Activated naive CD8-positive, alpha-beta T cell treated with anti-CD3 and anti-CD28 coated beads, Interleukin-2, amount 10 ng/mL, durations not matched to agents 7 days and 5 days (primary cell): ENCODE data around the gene GUCA2B. TPM values are rescaled to one million over a fixed set of nuclear protein-coding genes. Genes with fewer than 3 reads are reported as not detected.

Experiments
- ATAC-seq: fragments of 150-1000 bp; cut with Tn5 transposase; one replicate; pipeline ENCODE4 v1.10.0; 2021; ENCODE audit warnings: low read depth, moderate library complexity
- POLR2A ChIA-PET: fragments of 350-600 bp; sonication (Branson Sonifier 250); formaldehyde crosslinking; loops from one replicate; lab custom pipeline; 2021; ENCODE audit warnings: antibody characterized with exemption; lab: Charles Lee
- DNase-seq: peaks from one replicate; pipeline ENCODE4 v3.0.0; 2021
- H3K27ac Mint-ChIP-seq: one replicate; pipeline ENCODE4 v1.8.0; 2022; ENCODE audit warnings: mild to moderate bottlenecking, mixed read lengths
- H3K27me3 Mint-ChIP-seq: one replicate; pipeline ENCODE4 v1.8.0; 2022; ENCODE audit warnings: mild to moderate bottlenecking, moderate library complexity, mixed read lengths
- H3K36me3 Mint-ChIP-seq: one replicate; pipeline ENCODE4 v1.8.0; 2021; ENCODE audit warnings: mild to moderate bottlenecking, mixed read lengths
- H3K4me1 Mint-ChIP-seq: one replicate; pipeline ENCODE4 v1.8.0; 2021; ENCODE audit warnings: mixed read lengths
- H3K4me3 Mint-ChIP-seq: one replicate; pipeline ENCODE4 v1.8.0; 2022; ENCODE audit warnings: mild to moderate bottlenecking, moderate library complexity, mixed read lengths
- H3K9me3 Mint-ChIP-seq: one replicate; pipeline ENCODE4 v1.8.0; 2021; ENCODE audit warnings: mixed read lengths
- total RNA-seq, 2 experiments: library from RNA; stranded (reverse); gene quantifications; one replicate each; pipeline ENCODE4 v1.2.3, GENCODE V29; 2021

Gene GUCA2B
- total RNA-seq, 2 experiments from 2014 or later: not detected

DNA sequence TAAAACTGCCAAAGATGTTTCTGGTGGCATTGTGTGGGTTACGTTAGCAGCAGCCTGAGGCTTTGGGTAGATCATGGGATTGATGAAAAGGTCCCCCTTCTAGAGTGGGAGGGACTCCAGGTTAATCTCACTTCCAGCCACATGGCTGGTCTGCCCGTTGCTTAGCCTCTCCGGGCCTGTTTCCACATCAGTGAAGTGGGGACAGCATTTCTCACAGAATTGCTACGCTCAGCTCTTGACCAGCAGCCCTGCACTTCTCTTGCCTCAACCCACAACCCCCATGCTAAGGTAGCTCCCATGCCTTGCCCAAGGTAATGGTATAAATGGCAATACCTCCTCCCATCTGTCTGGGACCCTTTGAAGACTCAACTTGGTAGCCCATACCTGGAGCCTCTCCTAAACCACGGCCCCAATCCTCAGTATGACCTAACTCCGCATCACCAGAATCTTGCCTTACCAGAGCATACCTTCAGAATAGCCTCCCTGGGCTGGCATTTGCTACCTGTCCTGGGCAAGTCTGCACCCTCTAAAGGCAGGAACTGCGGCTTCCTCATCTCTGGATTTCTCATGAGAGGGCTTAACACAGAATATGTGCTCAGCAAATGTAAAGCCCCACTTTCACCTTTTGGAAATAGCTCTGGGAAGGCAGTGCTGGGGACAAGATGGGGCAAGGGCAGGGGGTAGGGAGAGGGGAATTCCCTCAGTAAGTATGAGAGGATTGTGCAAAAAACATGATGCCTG is 22.3 kb downstream of the GUCA2B start:
- Mint-ChIP-seq H3K27me3 (no peaks in the 10 kb centered on the region), H3K27ac (no peak overlapping the region), H3K9me3 (no peaks in the 10 kb centered on the region), H3K36me3 (no peaks in the 10 kb centered on the region), H3K4me3 (no peak overlapping the region), H3K4me1 (peaks cover 4% of the 10 kb centered on the region)
- POLR2A ChIA-PET: no interaction called here
- ATAC-seq (no peak), DNase-seq (no peak)

DNA sequence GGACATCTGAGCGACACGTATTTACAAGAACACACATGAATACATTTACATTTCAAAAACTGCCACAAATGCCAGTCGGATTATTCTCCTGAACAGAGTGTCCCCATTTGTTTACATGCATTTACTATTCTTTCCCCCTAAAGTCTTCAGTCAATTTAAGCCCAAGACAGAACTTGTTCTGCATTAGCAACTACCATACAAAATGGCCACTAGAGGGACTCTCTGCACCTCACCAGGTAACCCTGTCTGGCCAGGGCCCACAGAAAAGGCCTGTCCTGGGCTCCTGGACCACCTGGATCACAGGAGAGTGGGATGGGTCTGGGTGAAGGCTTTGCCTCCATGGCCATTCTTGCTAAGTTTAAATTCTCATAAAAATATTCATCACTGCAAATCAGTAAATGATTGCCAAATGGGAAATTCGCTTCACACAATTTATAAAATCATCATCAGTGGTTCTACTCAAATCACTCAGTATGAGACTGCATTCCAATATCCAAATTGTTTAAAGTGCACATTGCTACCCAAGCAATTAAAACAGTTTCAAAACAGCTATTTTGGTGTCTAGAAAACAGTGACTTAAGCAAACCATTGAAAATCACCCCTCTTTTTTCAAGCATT is 23.8 kb downstream of the GUCA2B start:
- ATAC-seq (peak; percentile 47), DNase-seq (no peak)
- Mint-ChIP-seq H3K27me3 (no peaks in the 10 kb centered on the region), H3K4me3 (no peak overlapping the region), H3K9me3 (no peaks in the 10 kb centered on the region), H3K4me1 (peaks cover 4% of the 10 kb centered on the region), H3K27ac (no peak overlapping the region), H3K36me3 (no peaks in the 10 kb centered on the region)
- POLR2A ChIA-PET: no interaction called here

GRCh38 chr1:42177541-42177981 is 24.4 kb downstream of the GUCA2B start:
- H3K4me3 Mint-ChIP-seq: no peak overlapping the region
- no peak overlapping the region for H3K27ac Mint-ChIP-seq
- POLR2A ChIA-PET: no interaction called here

DNA sequence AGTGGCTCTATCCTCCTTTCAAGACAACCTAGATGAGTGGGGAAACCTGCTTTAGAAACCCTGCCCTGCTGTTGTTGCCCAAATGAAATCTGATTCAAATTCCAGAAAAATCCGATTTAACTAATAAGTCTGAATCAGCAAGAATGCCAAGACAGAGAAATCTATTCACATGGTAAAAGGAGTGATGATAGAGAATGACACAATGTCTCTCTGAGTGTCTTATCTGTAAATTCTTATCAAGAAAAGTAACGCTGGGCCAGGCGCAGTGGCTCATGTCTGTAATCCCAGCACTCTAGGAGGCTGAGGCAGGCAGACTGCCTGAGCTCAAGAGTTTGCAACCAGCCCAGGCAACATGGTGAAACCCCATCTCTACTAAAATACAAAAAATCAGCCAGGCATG is 25.0 kb downstream of the GUCA2B start:
- no peak overlapping the region for H3K4me3 Mint-ChIP-seq

More at GRCh38 chr1:42177541-42177981, 24.4 kb downstream of the GUCA2B start:
- H3K4me1 Mint-ChIP-seq: peaks cover 4% of the 10 kb centered on the region
- no peaks in the 10 kb centered on the region for H3K36me3 Mint-ChIP-seq
- no peaks in the 10 kb centered on the region for H3K27me3 Mint-ChIP-seq
- DNase-seq: no peak
- H3K9me3 Mint-ChIP-seq: no peaks in the 10 kb centered on the region
- no peak for ATAC-seq

GRCh38 chr1:42179275-42179674 is 26.1 kb downstream of the GUCA2B start:
- DNase-seq (no peak), ATAC-seq (no peak)
- Mint-ChIP-seq H3K4me1 (peaks cover 4% of the 10 kb centered on the region), H3K36me3 (peaks cover 1% of the 10 kb centered on the region), H3K27me3 (no peaks in the 10 kb centered on the region), H3K9me3 (no peaks in the 10 kb centered on the region), H3K27ac (no peak overlapping the region), H3K4me3 (no peak overlapping the region)
- POLR2A ChIA-PET: no interaction called here

More for the DNA sequence above, 25.0 kb downstream of the GUCA2B start:
- DNase-seq: no peak
- H3K27ac Mint-ChIP-seq: no peak overlapping the region
- no peaks in the 10 kb centered on the region for H3K27me3 Mint-ChIP-seq
- ATAC-seq: no peak
- peaks cover 4% of the 10 kb centered on the region for H3K4me1 Mint-ChIP-seq
- POLR2A ChIA-PET: no interaction called here
- no peaks in the 10 kb centered on the region for H3K9me3 Mint-ChIP-seq
- H3K36me3 Mint-ChIP-seq: peaks cover 1% of the 10 kb centered on the region

DNA sequence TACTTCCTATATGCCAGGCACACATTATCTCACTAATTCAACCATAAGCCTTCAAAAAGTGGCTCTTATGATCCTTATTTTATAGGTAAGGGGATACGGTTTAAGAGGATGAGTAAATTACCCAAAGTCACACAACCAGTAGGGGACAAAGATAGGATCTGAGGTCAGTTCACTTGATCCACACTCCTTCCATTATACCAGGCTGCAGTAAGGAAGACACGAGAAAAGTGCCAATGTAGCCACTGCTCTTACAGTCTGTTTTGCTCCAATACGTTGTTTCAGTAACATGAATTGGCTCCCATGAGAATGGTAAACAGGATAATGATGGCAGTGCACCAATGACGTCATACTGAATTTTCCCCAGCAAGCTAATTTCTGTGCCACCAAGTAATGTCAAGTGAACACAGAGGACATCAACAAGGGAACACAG is 26.7 kb downstream of the GUCA2B start:
- ATAC-seq: no peak
- peaks cover 6% of the 10 kb centered on the region for H3K4me1 Mint-ChIP-seq
- H3K4me3 Mint-ChIP-seq: no peak overlapping the region
- no peaks in the 10 kb centered on the region for H3K27me3 Mint-ChIP-seq
- POLR2A ChIA-PET: no interaction called here
- H3K27ac Mint-ChIP-seq: no peak overlapping the region
- peaks cover 5% of the 10 kb centered on the region for H3K36me3 Mint-ChIP-seq
- DNase-seq: no peak
- no peaks in the 10 kb centered on the region for H3K9me3 Mint-ChIP-seq

DNA sequence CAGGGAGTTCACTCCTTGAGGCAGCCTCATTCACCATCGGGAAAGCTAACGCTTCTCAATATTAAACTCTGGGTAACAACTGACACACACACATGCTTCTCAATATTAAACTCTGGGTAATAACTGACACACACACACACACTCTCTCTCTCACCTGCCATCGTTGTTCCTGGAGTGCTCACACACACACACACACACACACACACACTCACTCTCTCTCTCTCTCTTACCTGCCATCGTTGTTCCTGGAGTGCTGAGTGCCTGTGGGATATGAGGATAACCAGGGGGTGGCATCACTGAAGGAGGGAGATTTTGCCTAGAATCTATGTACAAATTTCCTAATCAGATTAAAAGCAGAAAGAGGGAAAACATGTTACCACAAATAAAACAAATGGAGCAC is 28.5 kb downstream of the GUCA2B start:
- H3K27ac Mint-ChIP-seq: no peak overlapping the region
- ATAC-seq: no peak
- H3K4me3 Mint-ChIP-seq: no peak overlapping the region
- H3K4me1 Mint-ChIP-seq: peaks cover 6% of the 10 kb centered on the region
- H3K9me3 Mint-ChIP-seq: no peaks in the 10 kb centered on the region
- no peak for DNase-seq
- POLR2A ChIA-PET: no interaction called here
- no peaks in the 10 kb centered on the region for H3K27me3 Mint-ChIP-seq
- peaks cover 8% of the 10 kb centered on the region for H3K36me3 Mint-ChIP-seq

DNA sequence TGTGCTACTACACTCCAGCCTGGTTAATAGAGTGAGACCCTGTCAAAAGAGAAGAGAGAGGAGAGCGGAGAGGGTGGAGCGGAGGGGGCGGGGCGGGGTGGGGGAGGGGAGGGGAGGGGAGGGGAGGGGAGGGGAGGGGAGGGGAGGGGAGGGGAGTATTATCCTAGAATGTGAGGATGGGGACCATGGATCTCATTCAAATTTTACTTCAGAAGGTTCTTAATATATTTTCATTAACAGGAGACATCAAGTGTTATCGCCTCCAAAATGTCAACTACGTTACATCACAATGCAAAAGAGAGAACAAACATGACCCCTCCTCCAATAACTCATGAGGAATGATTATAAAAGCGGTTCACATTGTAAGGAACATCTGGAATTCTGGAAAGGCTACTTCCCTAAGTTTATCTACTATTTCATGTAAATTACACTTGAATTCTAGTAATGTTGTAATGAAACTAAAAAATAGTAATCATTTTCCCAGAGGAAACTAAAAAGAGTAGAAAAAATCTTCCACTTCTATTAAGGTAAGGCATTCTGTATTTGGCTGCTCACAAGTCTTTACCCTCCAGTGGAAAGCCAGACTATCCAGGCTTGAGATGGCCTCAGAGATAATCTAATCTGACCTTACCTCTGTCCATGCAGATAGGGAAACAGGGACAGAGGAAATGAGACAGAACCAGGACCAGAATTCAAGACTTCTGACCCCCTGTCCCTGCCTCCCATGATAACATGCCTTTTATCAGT is 30.2 kb downstream of the GUCA2B start:
- ATAC-seq (no peak), DNase-seq (no peak)
- peaks cover 6% of the 10 kb centered on the region for H3K4me1 Mint-ChIP-seq
- no peaks in the 10 kb centered on the region for H3K9me3 Mint-ChIP-seq
- no peak overlapping the region for H3K4me3 Mint-ChIP-seq
- H3K36me3 Mint-ChIP-seq: peaks cover 13% of the 10 kb centered on the region
- no peak overlapping the region for H3K27ac Mint-ChIP-seq
- POLR2A ChIA-PET: no interaction called here
- H3K27me3 Mint-ChIP-seq: no peaks in the 10 kb centered on the region

DNA sequence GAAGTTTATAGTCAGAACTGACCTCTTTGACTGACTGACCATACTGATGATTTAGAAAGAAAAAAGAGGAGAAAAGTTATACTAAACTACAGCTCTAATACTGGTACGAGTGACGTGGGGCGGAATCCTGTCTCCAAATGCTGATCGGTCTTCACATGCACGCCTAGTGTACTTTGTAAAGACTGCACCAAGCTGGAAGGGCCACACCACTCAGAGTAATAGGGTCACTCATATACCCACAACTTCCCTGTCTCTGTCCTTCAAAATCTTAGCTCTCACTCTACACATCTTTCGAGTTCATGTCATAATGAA is 30.7 kb downstream of the GUCA2B start:
- DNase-seq (no peak), ATAC-seq (no peak)
- no peak overlapping the region for H3K4me3 Mint-ChIP-seq
- peaks cover 13% of the 10 kb centered on the region for H3K36me3 Mint-ChIP-seq
- no peaks in the 10 kb centered on the region for H3K27me3 Mint-ChIP-seq
- POLR2A ChIA-PET: no interaction called here
- no peak overlapping the region for H3K27ac Mint-ChIP-seq
- no peaks in the 10 kb centered on the region for H3K9me3 Mint-ChIP-seq
- peaks cover 6% of the 10 kb centered on the region for H3K4me1 Mint-ChIP-seq

DNA sequence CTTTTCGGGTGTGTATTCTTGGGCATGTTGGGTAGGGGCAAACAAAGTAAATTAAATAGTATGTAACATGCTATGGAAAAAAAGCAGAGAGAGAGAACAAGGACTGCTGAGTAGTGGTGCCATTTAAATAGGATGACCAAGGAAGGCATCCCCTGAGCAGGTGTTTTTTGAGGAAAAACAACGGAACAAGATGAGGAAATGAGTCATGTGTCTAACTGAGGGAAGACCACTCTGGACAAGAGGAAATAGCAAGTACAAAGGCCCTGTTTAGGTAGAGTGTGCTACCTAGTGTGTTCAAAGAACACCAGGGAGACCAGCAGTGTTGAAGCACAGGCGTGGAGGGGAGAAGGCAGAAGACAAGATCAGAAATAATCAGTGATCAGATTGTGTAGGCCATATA is 31.4 kb downstream of the GUCA2B start:
- ATAC-seq: no peak
- POLR2A ChIA-PET: no interaction called here
- H3K36me3 Mint-ChIP-seq: peaks cover 13% of the 10 kb centered on the region

DNA sequence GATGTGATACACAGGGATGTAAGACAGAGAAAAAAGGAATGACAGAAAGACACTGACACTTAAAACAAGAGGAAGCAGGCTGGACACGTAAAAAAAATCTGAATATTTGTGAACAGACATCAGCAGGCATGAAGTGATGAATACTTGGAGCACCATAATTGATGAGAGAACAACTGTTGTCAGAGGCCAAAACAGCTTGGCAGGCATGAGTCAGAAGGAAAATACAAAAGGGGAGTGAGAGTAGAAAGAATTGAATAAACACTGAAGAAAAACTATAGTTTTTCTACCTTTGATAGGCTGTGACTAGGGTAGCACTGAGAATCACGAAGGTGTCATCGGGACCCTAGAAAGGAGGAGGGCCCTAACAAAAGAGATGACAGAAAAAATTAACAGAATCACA is 32.9 kb downstream of the GUCA2B start:
- no peak overlapping the region for H3K4me3 Mint-ChIP-seq
- ATAC-seq (no peak), DNase-seq (no peak)
- H3K4me1 Mint-ChIP-seq: peaks cover 3% of the 10 kb centered on the region
- no peak overlapping the region for H3K27ac Mint-ChIP-seq
- H3K27me3 Mint-ChIP-seq: no peaks in the 10 kb centered on the region
- H3K36me3 Mint-ChIP-seq: peaks cover 15% of the 10 kb centered on the region
- POLR2A ChIA-PET: no interaction called here
- H3K9me3 Mint-ChIP-seq: no peaks in the 10 kb centered on the region

More for the DNA sequence above, 31.4 kb downstream of the GUCA2B start:
- Mint-ChIP-seq H3K4me1 (peaks cover 6% of the 10 kb centered on the region), H3K27ac (no peak overlapping the region), H3K9me3 (no peaks in the 10 kb centered on the region), H3K4me3 (no peak overlapping the region), H3K27me3 (no peaks in the 10 kb centered on the region)
- DNase-seq: no peak

DNA sequence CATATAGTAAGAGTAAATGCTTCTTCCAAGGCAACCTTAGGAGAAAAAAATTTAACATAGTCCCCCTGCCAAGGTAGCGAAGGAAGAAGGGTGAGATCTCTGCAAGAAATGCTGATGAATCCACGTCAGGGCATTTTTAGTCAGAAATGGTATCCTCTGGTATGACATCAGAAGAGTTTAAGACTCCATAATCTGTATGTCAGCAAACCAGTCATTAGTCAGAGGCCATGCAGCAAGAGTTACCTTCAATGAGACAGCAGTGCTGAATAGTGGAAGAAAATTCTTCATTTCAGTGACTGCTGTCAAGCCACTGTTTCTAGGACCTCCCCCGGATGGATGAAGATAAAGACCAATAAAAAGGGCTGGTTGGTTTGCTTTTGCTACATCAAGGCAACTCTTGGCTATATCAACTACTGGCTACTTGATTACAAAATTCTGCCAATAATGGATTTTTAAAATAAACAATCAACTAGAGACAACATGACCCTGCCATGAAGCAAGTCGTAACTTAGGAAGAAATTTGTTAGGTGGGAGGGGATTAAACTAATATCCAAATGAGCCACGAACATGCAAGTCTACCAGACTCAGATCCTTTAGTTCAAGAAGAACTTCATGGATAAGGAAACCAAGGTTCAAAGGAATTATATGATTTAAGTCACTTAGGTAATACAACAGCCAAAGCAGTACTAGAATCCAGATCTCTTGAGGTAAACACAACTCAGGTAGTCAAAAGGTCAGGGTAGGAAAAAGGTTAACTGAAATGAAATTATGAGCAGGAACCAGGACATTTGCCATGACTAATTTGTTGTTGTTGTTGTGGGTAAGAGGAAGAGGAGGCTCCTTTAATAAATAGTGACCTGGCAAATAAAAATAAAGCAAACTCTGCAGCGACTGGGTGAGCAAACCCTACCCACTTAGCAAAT is 37.0 kb downstream of the GUCA2B start:
- DNase-seq (no peak), ATAC-seq (no peak)
- no peaks in the 10 kb centered on the region for H3K9me3 Mint-ChIP-seq
- no peaks in the 10 kb centered on the region for H3K27me3 Mint-ChIP-seq
- H3K27ac Mint-ChIP-seq: no peak overlapping the region
- POLR2A ChIA-PET: no interaction called here
- peaks cover 15% of the 10 kb centered on the region for H3K36me3 Mint-ChIP-seq
- peaks cover 4% of the 10 kb centered on the region for H3K4me1 Mint-ChIP-seq
- H3K4me3 Mint-ChIP-seq: no peak overlapping the region

- Mint-ChIP-seq H3K9me3 (no peaks in the 10 kb centered on the region), H3K36me3 (peaks cover 12% of the 10 kb centered on the region), H3K4me3 (no peak overlapping the region), H3K27ac (no peak overlapping the region), H3K27me3 (no peaks in the 10 kb centered on the region), H3K4me1 (peaks cover 4% of the 10 kb centered on the region)
- POLR2A ChIA-PET: no interaction called here
- DNase-seq (no peak), ATAC-seq (no peak)
These were observed 38.1 kb downstream of the GUCA2B start for GRCh38 chr1:42191319-42191718.
